Esophagus mucosa (tissue), 1 donor: Measurements from ENCODE around the gene OR12D1. TPM values are rescaled to one million over a fixed set of nuclear protein-coding genes. Genes with fewer than 3 reads are reported as not detected.

Source experiments
- ATAC-seq: fragments of 200-7000 bp; cut with Tn5 transposase; one replicate; pipeline ENCODE4 v1.9.1; 2020
- total RNA-seq: library from RNA; stranded (reverse); gene quantifications from one replicate; pipeline ENCODE4 v1.2.4, GENCODE V29; 2023
- donor health status: DM: yes; HTN: yes; CAD: no.

Gene OR12D1
- total RNA-seq, 1 donor from 2014 or later, result not detected

GRCh38 chr6:29465801-29466200 lies 51.1 kb downstream of the OR12D1 start:
- ATAC-seq, result no peak

- no peak for ATAC-seq
Observed at GRCh38 chr6:29466241-29466640, 51.5 kb downstream of the OR12D1 start.

Other genes starting within 250 kb of the OR12D1 start
- gene OR2J2, start 244.0 kb upstream of the OR12D1 start, total RNA-seq, result not detected
- not detected for gene OR14J1, start 113.2 kb upstream of the OR12D1 start, total RNA-seq
- gene OR5V1, start 46.1 kb upstream of the OR12D1 start, total RNA-seq, result not detected
- not detected for gene OR12D3, start 39.6 kb upstream of the OR12D1 start, total RNA-seq
- gene OR12D2, start 19.3 kb upstream of the OR12D1 start, total RNA-seq, result not detected
- gene OR10C1, start 24.4 kb downstream of the OR12D1 start, total RNA-seq, result not detected
- gene OR11A1, start 42.1 kb downstream of the OR12D1 start, total RNA-seq, result not detected
- gene OR2H1, start 42.2 kb downstream of the OR12D1 start, total RNA-seq, result not detected
- not detected for gene MAS1L, start 73.0 kb downstream of the OR12D1 start, total RNA-seq
- gene UBD, start 144.8 kb downstream of the OR12D1 start, total RNA-seq, result 1.00 TPM
- gene OR2H2, start 170.2 kb downstream of the OR12D1 start, total RNA-seq, result not detected
- gene GABBR1, start 218.3 kb downstream of the OR12D1 start, total RNA-seq, result 7.7 TPM
- not detected for gene MOG, start 242.2 kb downstream of the OR12D1 start, total RNA-seq